HG02610 (cell line): Measurements from ENCODE around the gene TMLHE.
"Not testable (repeated sequence)": the region's sequence is repeated elsewhere in the genome, so short reads cannot be mapped to it uniquely, and the experiment has no call there.

ENCODE experiments used
- ATAC-seq: cut with Tn5 transposase; IDR thresholded peaks from one replicate; pipeline ENCODE4 v1.9.1; 2021; ENCODE audit warnings: mild to moderate bottlenecking, moderate library complexity; ENCODE audit not compliant: unreplicated experiment

The TMLHE gene

GRCh38 chrX:155505296-155505695 is 107.5 kb downstream of the TMLHE start:
- ATAC-seq: no peak

- ATAC-seq: not testable (repeated sequence)
These were observed 117.6 kb downstream of the TMLHE start for GRCh38 chrX:155495134-155495533.

GRCh38 chrX:155491421-155491820 is 121.3 kb downstream of the TMLHE start:
- ATAC-seq: not testable (repeated sequence)

- not testable (repeated sequence) for ATAC-seq
These were observed 135.6 kb downstream of the TMLHE start for GRCh38 chrX:155477136-155477535.

- ATAC-seq: peak; percentile 62
These were observed 146.3 kb downstream of the TMLHE start for GRCh38 chrX:155466269-155466938.

- not testable (repeated sequence) for ATAC-seq
These were observed 152.3 kb downstream of the TMLHE start for GRCh38 chrX:155460501-155460900.

GRCh38 chrX:155458471-155458870 is 154.3 kb downstream of the TMLHE start, which contains the start of gene F8A3:
F8A3 (minus strand) TSS chrX:155458620; CDS start chrX:155458600, 20 bp downstream.
- ATAC-seq: peak; percentile 83

GRCh38 chrX:155457761-155458447 is 154.8 kb downstream of the TMLHE start:
- ATAC-seq: peak; percentile 43

GRCh38 chrX:155441097-155441496 is 171.7 kb downstream of the TMLHE start:
- no peak for ATAC-seq
